HG02938 (cell line): ENCODE measurements around the gene SETMAR.
"Not testable (repeated sequence)": the region's sequence is repeated elsewhere in the genome, so short reads cannot be mapped to it uniquely, and the experiment has no call there.

Experiments used
- ATAC-seq: cut with Tn5 transposase; IDR thresholded peaks from one replicate; pipeline ENCODE4 v1.9.1; 2021; ENCODE audit warnings: mild to moderate bottlenecking, moderate library complexity; ENCODE audit not compliant: unreplicated experiment

The SETMAR gene

DNA sequence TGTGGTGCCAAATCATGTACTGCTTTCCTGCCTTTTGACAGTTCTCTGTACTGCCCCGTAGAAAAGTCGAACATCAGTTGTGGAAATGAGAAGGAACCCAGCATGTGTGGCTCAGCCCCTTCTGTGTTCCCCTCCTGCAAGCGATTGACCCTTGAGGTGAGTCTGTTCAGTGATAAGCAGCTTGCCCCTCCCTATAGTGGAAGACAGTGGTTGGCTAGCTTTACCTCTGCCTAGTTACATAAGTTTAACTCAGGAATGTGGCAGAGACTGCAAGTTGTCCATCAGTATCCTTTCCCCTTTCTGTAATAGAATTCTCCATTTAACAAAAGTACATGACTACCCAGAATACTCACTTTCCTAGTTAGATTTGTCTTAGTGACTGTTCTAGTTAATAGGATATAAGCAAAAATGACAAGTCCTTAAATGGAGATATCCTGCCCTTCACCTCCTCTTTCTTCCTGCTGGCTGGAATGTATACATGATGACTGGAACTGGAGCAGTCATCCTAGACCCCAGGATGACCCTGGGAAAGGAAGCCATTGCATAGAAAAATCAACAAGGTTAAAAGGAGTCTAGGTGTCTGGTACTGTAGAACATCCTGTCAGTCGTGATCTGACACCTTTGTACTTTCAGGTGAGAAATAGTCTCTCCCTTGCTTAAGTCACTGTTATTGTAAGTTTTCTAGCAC lies 10.6 kb downstream of the SETMAR start:
- ATAC-seq: no peak

- no peak for ATAC-seq
Observed at GRCh38 chr3:4314688-4315087, 11.5 kb downstream of the SETMAR start.

DNA sequence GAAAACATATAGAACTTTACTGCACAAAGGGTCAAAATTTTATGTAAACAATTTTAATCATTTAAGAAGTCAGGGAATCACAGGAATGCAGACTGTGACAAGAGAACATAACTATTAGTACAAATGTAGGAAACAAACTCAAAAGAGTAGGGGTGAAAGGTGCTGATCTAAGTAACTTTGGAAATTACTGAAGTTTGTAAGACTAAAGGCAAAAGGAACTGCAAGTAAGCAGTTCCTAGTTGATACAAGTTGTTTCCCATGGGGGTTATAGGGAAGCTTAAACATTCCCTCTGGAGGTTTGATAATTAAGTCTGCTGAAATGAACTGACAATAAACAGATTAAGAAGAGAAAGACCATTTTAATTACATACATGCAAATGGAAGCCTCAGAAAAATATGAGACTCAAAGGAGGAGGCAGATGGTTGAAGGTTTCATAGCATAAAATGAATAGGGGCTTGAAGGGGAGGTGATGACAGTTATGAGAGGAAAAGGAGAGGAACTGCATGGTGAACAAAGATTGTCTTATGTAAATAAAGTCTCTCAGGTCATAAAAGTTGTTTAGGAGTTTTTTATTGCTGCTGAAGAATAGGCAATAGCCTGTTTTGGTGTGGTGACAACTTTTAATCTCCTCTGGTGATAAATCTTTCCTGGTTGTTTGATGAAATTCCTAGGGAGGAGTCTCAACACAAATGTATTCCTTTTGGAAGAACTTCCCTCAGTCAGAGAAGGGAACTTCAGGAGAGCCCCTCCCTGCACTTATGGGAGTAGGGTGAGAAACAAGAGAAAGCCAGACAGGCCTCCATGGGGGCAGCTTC lies 17.1 kb downstream of the SETMAR start:
- ATAC-seq: no peak

DNA sequence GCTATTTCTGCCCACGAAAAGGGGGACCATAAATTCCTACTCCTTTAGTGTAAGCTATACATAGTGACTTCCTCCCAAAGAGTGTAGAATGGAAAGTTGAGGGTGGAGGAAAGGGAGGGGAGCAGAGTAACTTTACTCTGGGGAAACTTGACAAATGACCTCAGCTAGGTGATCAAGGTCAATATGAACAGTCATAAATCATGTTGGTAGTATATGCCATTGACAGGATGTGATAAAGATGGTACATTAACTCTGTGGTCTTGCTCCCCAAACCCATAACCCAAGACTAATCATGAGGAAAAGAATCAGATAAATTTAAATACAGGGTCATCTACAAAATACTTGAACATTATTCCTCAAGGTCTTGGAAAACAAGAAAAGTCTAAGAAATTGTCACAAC lies 18.6 kb downstream of the SETMAR start:
- ATAC-seq: no peak

DNA sequence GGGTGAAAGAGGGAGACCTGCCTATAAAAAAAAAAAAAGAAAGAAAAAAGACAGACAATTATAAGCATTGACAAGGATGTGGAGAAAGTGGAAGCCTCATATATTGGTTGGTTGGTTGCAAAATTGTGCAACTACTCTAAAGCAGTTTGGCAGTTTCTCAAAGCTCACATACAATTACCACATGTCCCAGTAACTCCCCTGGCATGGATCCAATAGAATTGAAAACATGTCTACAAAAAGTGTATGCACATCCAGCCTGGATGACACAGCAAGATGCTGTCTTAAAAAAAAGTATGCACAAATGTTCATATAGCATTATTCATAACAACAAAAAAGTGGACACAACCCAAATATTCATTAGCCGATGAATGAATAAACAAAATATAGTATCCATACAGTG lies 19.5 kb downstream of the SETMAR start:
- no peak for ATAC-seq

DNA sequence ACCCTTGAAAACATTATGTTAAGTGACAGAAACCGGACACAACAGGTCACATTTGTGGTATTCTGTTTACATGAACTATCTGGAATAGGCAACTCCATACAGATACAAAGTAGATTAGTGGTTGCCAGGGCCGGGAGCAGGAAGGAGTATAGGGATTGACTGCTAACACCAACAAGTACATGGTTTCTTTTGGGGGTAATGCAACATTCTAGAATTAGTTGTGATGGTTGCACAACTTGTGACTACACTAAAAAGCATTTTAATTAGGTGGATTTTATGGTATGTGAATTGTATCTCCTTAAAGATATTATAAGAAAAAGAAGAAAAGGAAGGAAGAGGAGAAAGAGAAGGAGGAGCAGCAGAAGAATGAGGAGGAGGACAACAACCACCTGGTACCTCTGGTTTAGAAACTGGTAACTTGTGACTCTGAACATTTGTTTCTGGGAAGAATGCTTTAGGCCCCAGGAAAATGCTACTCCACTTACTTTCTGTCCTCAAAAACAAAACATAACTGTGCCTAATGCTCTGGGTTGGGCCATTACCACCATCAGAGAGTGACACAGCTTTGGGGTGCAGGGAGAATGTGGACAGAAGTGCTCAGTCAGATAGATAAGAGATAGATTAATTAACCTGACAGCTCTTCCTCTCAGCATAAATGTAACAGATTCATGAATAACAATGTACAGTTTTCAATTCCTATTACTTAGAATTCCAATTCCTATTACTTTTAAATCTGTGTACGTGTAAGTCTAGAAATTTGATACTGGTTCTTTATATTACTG lies 20.3 kb downstream of the SETMAR start:
- ATAC-seq: no peak

GRCh38 chr3:4326868-4327267 lies 23.7 kb downstream of the SETMAR start:
- no peak for ATAC-seq

GRCh38 chr3:4329806-4330205 lies 26.6 kb downstream of the SETMAR start:
- not testable (repeated sequence) for ATAC-seq

GRCh38 chr3:4332111-4332510 lies 28.9 kb downstream of the SETMAR start:
- no peak for ATAC-seq

DNA sequence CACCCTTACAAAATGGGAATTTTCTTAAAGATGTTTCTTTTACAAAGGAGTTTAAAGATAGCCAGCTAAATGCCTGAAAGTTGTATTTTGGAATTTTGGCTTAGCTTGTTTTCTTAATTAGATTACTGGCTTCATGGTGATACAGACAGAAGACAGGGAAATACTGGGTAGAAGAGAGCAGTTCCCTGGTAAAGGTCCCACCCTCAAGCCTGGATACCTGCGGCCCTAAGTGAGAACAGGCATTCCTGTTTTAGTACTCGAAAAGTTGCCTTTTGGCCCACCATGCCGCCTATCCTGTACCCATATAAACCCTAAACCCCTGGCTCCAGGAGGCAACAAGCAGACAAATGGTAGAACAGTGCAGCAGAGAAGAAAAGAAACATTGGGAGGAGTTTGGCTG lies 29.4 kb downstream of the SETMAR start:
- no peak for ATAC-seq

DNA sequence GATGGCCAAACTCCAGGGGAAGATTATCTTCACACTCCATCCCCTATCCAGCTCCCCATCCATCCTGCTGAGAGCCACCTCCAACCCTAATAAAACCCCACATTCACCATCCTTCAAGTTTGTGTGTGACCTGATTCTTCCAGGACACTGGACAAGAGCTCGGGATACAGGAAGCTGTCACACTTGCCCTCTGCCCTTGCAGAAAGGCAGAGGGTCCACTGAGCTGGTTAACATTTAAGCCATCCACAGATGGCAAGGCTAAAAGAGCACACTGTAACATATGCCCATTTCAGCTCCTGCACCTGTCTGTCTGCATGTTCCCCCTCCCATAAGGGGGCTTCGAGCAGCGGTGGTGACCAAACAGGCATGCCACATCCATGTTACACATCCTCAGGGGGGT lies 29.8 kb downstream of the SETMAR start:
- no peak for ATAC-seq

- ATAC-seq: no peak
Observed at GRCh38 chr3:4334548-4334947, 31.4 kb downstream of the SETMAR start.

- no peak for ATAC-seq
Observed at GRCh38 chr3:4335840-4336562, 32.8 kb downstream of the SETMAR start.

GRCh38 chr3:4336850-4337546 lies 33.8 kb downstream of the SETMAR start:
- no peak for ATAC-seq

DNA sequence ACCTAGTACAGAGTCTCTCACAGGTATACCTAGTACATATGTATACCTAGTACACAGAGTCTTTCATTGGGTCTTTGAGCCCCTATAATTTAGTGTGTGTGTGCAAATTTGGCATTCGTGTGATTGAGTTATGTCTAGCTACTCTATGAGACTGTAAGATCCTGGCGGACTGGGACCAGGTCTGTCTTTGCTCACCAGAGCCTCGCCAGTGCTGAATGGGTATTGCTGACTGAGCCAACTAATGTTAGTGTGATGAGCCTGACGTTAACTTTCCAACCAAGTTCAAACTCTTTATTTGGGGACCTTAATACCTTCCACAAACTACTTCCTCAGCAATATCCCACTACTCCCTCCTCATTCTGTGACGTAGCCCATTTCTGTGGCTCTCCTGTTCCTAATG lies 35.6 kb downstream of the SETMAR start:
- ATAC-seq: no peak

GRCh38 chr3:4340077-4340410 lies 36.9 kb downstream of the SETMAR start:
- no peak for ATAC-seq

GRCh38 chr3:4340411-4341335 lies 37.5 kb downstream of the SETMAR start:
- no peak for ATAC-seq

DNA sequence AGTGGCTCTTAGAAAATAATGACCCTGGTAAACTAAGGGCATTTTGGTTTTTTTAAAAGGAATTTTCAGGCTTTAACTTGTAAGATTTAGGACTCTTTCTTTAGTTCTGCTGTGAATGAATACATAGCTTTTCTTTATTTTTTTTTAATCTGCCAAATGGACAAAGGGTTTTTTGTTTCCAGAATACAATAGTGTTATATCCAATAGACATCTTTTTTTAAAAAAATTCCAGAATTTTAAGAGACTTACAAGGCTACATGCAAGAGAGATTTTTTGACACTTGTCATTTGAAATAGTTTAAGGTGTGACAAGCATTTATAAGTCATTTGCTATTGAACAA lies 38.1 kb downstream of the SETMAR start:
- ATAC-seq: no peak

- ATAC-seq: no peak
Observed at GRCh38 chr3:4343258-4343657, 40.1 kb downstream of the SETMAR start.

GRCh38 chr3:4350789-4351163 lies 47.6 kb downstream of the SETMAR start:
- peak; percentile 79 for ATAC-seq
